Testis (tissue), 3 donors: ENCODE data around the gene RPL9. TPM values are rescaled to one million over a fixed set of nuclear protein-coding genes. Genes with fewer than 3 reads are reported as not detected.
"Not testable (repeated sequence)": the region's sequence is repeated elsewhere in the genome, so short reads cannot be mapped to it uniquely, and the experiment has no call there.

Source experiments
- DNase-seq: peaks from one replicate; pipeline ENCODE4 v3.0.0-alpha.2; 2019
- H3K27ac ChIP-seq, 2 donors: fragments of 200-600 bp; sonication (generic); one replicate each; pipeline ENCODE4 v1.5.1; 2019
- H3K27me3 ChIP-seq: fragments of 200-600 bp; sonication (generic); one replicate; pipeline ENCODE4 v1.5.1; 2019
- H3K36me3 ChIP-seq: fragments of 200-600 bp; sonication (generic); one replicate; pipeline ENCODE4 v1.5.1; 2017; ENCODE audit warnings: low read depth; ENCODE audit errors: missing control alignments
- H3K4me1 ChIP-seq: fragments of 200-600 bp; sonication (generic); one replicate; pipeline ENCODE4 v1.5.1; 2019
- H3K4me3 ChIP-seq, 2 donors: fragments of 200-600 bp; sonication (generic); one replicate each; pipeline ENCODE4 v1.5.1; 2017 to 2019
- H3K9me3 ChIP-seq: fragments of 200-600 bp; sonication (generic); one replicate; pipeline ENCODE4 v1.5.1; 2017
- CTCF ChIP-seq, 3 experiments: fragments of 450-650 bp in 2 of 3; fragments of 200-600 bp in 1 of 3; sonication (generic) in 1 of 3; IDR thresholded peaks; one replicate each; pipeline ENCODE4 v1.5.1; 2016 to 2019; ENCODE audit warnings: antibody characterized with exemption in 3 of 3, mild to moderate bottlenecking in 2 of 3, moderate library complexity in 1 of 3
- POLR2A ChIP-seq: fragments of 450-650 bp; IDR thresholded peaks from one replicate; pipeline ENCODE4 v1.6.1; 2017; ENCODE audit warnings: antibody characterized with exemption, mild to moderate bottlenecking, moderate library complexity
- WGBS, 2 donors: methylation state at CpG; one replicate each; pipeline ENCODE4 v1.1.5; 2018; 5-methylcytosine and 5-hydroxymethylcytosine counted together
- intact Hi-C: fragments of 100-400 bp; cut with DNase I; formaldehyde crosslinking; loops from one replicate; pipeline ENCODE4 v1.15.1; 2023; ENCODE audit warnings: low total_unique reads
- polyA plus RNA-seq: library from polyadenylated mRNA; stranded (reverse); fragments of 350-450 nt; fragmentation: Illumina TruSeq; extraction: RNeasy Lipid Tissue Mini Kit (QIAGEN cat#74804); gene quantifications from one replicate; pipeline ENCODE4 v1.2.3, GENCODE V29; 2014; ENCODE audit warnings: low read depth, low replicate concordance; ENCODE audit not compliant: insufficient read depth
- total RNA-seq, 2 donors: library from RNA; depleted of rRNA; stranded (reverse); fragments of >200 nt; gene quantifications; one replicate each; pipeline ENCODE4 v1.2.3, GENCODE V29; 2016

The RPL9 gene
- total and polyA plus RNA-seq, 3 donors from 2014 or later, result 755 to 1,315 (median 1,313) TPM

- no peak for TF ChIP-seq POLR2A
- peak; percentile 86 to 96 (median 86) for TF ChIP-seq CTCF (IDR thresholded peaks at IDR 0.05)
- DNase-seq, result peak; percentile 75
- 64 to 76% methylated on average over 4 of the region's 4 CpGs for WGBS, 2 donors
- Histone ChIP-seq H3K4me3 (no peak overlapping the region), H3K4me1 (no peaks in the 10 kb centered on the region), H3K27me3 (no peaks in the 10 kb centered on the region), H3K9me3 (no peaks in the 10 kb centered on the region), H3K36me3 (no peaks in the 10 kb centered on the region), H3K27ac (peak overlapping the region; percentile 28 to 36)
- intact Hi-C loops, result loop anchor here (5.0 kb wide), 1 partner anchor 508 kb away; the partner anchor contains the start of gene PDS5A
Observed at GRCh38 chr4:39469429-39470077, 10.8 kb upstream of the RPL9 start.

- no peaks in the 10 kb centered on the region for H3K9me3 ChIP-seq
- no peaks in the 10 kb centered on the region for H3K36me3 ChIP-seq
- 85 to 95% methylated on average over 4 of the region's 4 CpGs for WGBS, 2 donors
- H3K27ac ChIP-seq, result no peak overlapping the region
- no peaks in the 10 kb centered on the region for H3K27me3 ChIP-seq
- H3K4me3 ChIP-seq, result no peak overlapping the region
- TF ChIP-seq CTCF (IDR thresholded peaks at IDR 0.05) (no peak), POLR2A (no peak)
- no peaks in the 10 kb centered on the region for H3K4me1 ChIP-seq
- no peak for DNase-seq
- intact Hi-C loops, result no loop called here
Observed at GRCh38 chr4:39467464-39467863, 8.7 kb upstream of the RPL9 start.

GRCh38 chr4:39466747-39467146 is 8.0 kb upstream of the RPL9 start:
- H3K9me3 ChIP-seq, result no peaks in the 10 kb centered on the region
- intact Hi-C loops, result no loop called here
- H3K27ac ChIP-seq, result no peak overlapping the region
- no peak for DNase-seq
- no peaks in the 10 kb centered on the region for H3K27me3 ChIP-seq
- WGBS, 2 donors, result 79 to 85% methylated on average over 4 of the region's 4 CpGs
- H3K36me3 ChIP-seq, result no peaks in the 10 kb centered on the region
- no peak overlapping the region for H3K4me3 ChIP-seq
- TF ChIP-seq CTCF (IDR thresholded peaks at IDR 0.05) (no peak), POLR2A (no peak)
- H3K4me1 ChIP-seq, result no peaks in the 10 kb centered on the region

GRCh38 chr4:39464886-39465501 is 6.3 kb upstream of the RPL9 start:
- Histone ChIP-seq H3K27me3 (no peaks in the 10 kb centered on the region), H3K4me1 (peaks cover under 1% of the 10 kb centered on the region), H3K27ac (peak overlapping the region in 1 of 2 donors; percentile 5), H3K9me3 (no peaks in the 10 kb centered on the region), H3K36me3 (no peaks in the 10 kb centered on the region), H3K4me3 (no peak overlapping the region)
- DNase-seq, result no peak
- intact Hi-C loops, result no loop called here
- no peak for TF ChIP-seq CTCF (IDR thresholded peaks at IDR 0.05)
- no peak for TF ChIP-seq POLR2A
- WGBS, 2 donors, result 31 to 43% methylated on average over 2 of the region's 2 CpGs

GRCh38 chr4:39458161-39458504 is 589 bp downstream of the RPL9 start:
- H3K27me3 ChIP-seq, DNase-seq, H3K36me3 ChIP-seq, H3K9me3 ChIP-seq: not testable (repeated sequence)
- Histone ChIP-seq H3K4me1 (peaks cover 17% of the 10 kb centered on the region), H3K27ac (peak overlapping the region; percentile 93), H3K4me3 (peak overlapping the region; percentile 65 to 86)
- 0% methylated on average over 13 of the region's 13 CpGs for WGBS, 2 donors
- intact Hi-C loops, result loop anchor here (5.0 kb wide), 1 partner anchor 519 kb away; the partner anchor contains the start of gene PDS5A
